Endothelial cell of umbilical vein (primary cell): Measurements from ENCODE around the gene TEKTIP1. TPM values are rescaled to one million over a fixed set of nuclear protein-coding genes. Genes with fewer than 3 reads are reported as not detected.

Source experiments
- BruUV-seq: library from RNA; stranded (reverse); fragments of 400-500 nt; replicated peaks from 2 replicates; lab custom pipeline; 2021; lab: Mats Ljungman, UMichigan
- CTCF ChIA-PET: fragments of 300-600, 350-600 bp; sonication (Branson Sonifier 250); formaldehyde crosslinking; loops from one replicate; lab custom pipeline; 2021; ENCODE audit warnings: antibody characterized with exemption, inconsistent platforms; lab: Charles Lee
- POLR2A ChIA-PET: fragments of 300-600, 350-600 bp; sonication (Branson Sonifier 250); formaldehyde crosslinking; loops from one replicate; lab custom pipeline; 2021; ENCODE audit warnings: antibody characterized with exemption, inconsistent platforms; lab: Charles Lee
- DNase-seq: peaks from one replicate; pipeline ENCODE4 v3.0.0-alpha.2; 2011; ENCODE audit warnings: low read depth, low spot score
- FAIRE-seq: peaks from 2 replicates; lab custom pipeline; 2011; peaks lifted over from hg19 to GRCh38; lab: Jason Lieb, UNC
- H2AFZ ChIP-seq: 2 replicates; pipeline ENCODE4 v1.6.0; 2012; ENCODE audit warnings: low read depth, low read length, control low read depth, inconsistent platforms
- H3K27ac ChIP-seq: 2 replicates; pipeline ENCODE4 v1.5.1; 2011; ENCODE audit warnings: low read depth, mild to moderate bottlenecking, control low read depth, low read length, moderate library complexity; ENCODE audit not compliant: insufficient read depth
- H3K27me3 ChIP-seq, 2 experiments: 2 replicates each; pipeline versions ENCODE4 v1.6.0 to v1.6.1; 2011; ENCODE audit warnings: low read length in 2 of 2, mixed read lengths in 1 of 2; ENCODE audit not compliant: control insufficient read depth in 2 of 2, insufficient read depth in 2 of 2
- H3K36me3 ChIP-seq, 2 experiments: 2 replicates in 1 of 2; 3 replicates in 1 of 2; pipeline ENCODE4 v1.5.1; 2011; ENCODE audit warnings: low read length in 2 of 2, mild to moderate bottlenecking in 1 of 2, moderate library complexity in 1 of 2; ENCODE audit not compliant: control insufficient read depth in 2 of 2, insufficient read depth in 2 of 2; ENCODE audit errors: extremely low read depth in 1 of 2
- H3K4me1 ChIP-seq: 3 replicates; pipeline ENCODE4 v1.5.1; 2011; ENCODE audit warnings: mild to moderate bottlenecking, low read length; ENCODE audit not compliant: control insufficient read depth, insufficient read depth; ENCODE audit errors: extremely low read depth
- H3K4me2 ChIP-seq: 2 replicates; pipeline ENCODE4 v1.6.1; 2011; ENCODE audit warnings: low read length, control low read depth, mixed read lengths; ENCODE audit not compliant: insufficient read depth
- H3K4me3 ChIP-seq, 3 experiments: fragments of 200-600 bp in 1 of 3; sonication (generic), shearing (Covaris generic) in 1 of 3; replicated peaks in 1 of 3; 2 replicates each; pipeline ENCODE4 v1.5.1; 2011 to 2016; ENCODE audit warnings: control low read depth in 3 of 3, low read length in 3 of 3, mild to moderate bottlenecking in 2 of 3, inconsistent platforms in 1 of 3, low read depth in 1 of 3, moderate library complexity in 1 of 3; ENCODE audit not compliant: insufficient read depth in 1 of 3
- H3K79me2 ChIP-seq: 2 replicates; pipeline ENCODE4 v1.6.0; 2012; ENCODE audit warnings: low read length, inconsistent platforms; ENCODE audit not compliant: control insufficient read depth, insufficient read depth
- H3K9ac ChIP-seq: replicated peaks from 2 replicates; pipeline ENCODE3; 2011; ENCODE audit warnings: low read length, control low read depth; ENCODE audit not compliant: insufficient read depth; ENCODE audit errors: extremely low read depth
- H3K9me1 ChIP-seq: replicated peaks from 3 replicates; pipeline ENCODE4 v1.6.0; 2011; ENCODE audit warnings: mild to moderate bottlenecking, low read length; ENCODE audit not compliant: control insufficient read depth, insufficient read depth; ENCODE audit errors: extremely low read depth
- H3K9me3 ChIP-seq: replicated peaks from 2 replicates; pipeline ENCODE4 v1.5.1; 2012; ENCODE audit warnings: low read length, inconsistent platforms; ENCODE audit not compliant: control insufficient read depth, insufficient read depth
- H4K20me1 ChIP-seq: replicated peaks from 2 replicates; pipeline ENCODE3; 2011; ENCODE audit warnings: mild to moderate bottlenecking, low read length; ENCODE audit not compliant: control insufficient read depth, insufficient read depth; ENCODE audit errors: extremely low read depth
- CTCF ChIP-seq, 2 donors: IDR thresholded peaks; 1 replicate in 1 of 2; 2 replicates in 1 of 2; pipeline ENCODE4 v1.5.1; 2011; ENCODE audit warnings: low read length in 2 of 2, mild to moderate bottlenecking in 2 of 2, moderate library complexity in 2 of 2, control low read depth in 1 of 2, inconsistent platforms in 1 of 2, low read depth in 1 of 2; ENCODE audit not compliant: insufficient read depth in 1 of 2; ENCODE audit errors: extremely low read depth in 1 of 2
- EZH2 ChIP-seq: IDR thresholded peaks from 2 replicates; pipeline ENCODE4 v1.6.1; 2012; ENCODE audit warnings: borderline replicate concordance, low read depth, mild to moderate bottlenecking, moderate library complexity, low read length, inconsistent platforms; ENCODE audit not compliant: severe bottlenecking
- FOS ChIP-seq: IDR thresholded peaks from 2 replicates; pipeline ENCODE4 v1.6.1; 2011; ENCODE audit warnings: mild to moderate bottlenecking, low read length, moderate library complexity, borderline replicate concordance; ENCODE audit not compliant: insufficient read depth
- GATA2 ChIP-seq: IDR thresholded peaks from 2 replicates; pipeline ENCODE4 v1.7.0; 2011; ENCODE audit warnings: low read depth, mild to moderate bottlenecking, moderate library complexity, mixed read lengths, low read length; ENCODE audit not compliant: insufficient read length, insufficient read depth
- JUN ChIP-seq: IDR thresholded peaks from 2 replicates; pipeline ENCODE4 v1.6.1; 2011; ENCODE audit warnings: borderline replicate concordance, low read depth; ENCODE audit not compliant: insufficient read length, insufficient read depth
- MAX ChIP-seq: IDR thresholded peaks from 2 replicates; pipeline ENCODE4 v1.6.1; 2011; ENCODE audit not compliant: insufficient read depth, insufficient read length
- MYC ChIP-seq: IDR thresholded peaks from one replicate; pipeline ENCODE4 v1.6.1; 2011; ENCODE audit warnings: mild to moderate bottlenecking, low read depth, low read length
- POLR2A ChIP-seq: IDR thresholded peaks from 2 replicates; pipeline ENCODE4 v1.6.1; 2012; ENCODE audit warnings: low read depth, mild to moderate bottlenecking, control low read depth, low read length
- POLR2AphosphoS5 ChIP-seq: IDR thresholded peaks from 2 replicates; pipeline ENCODE4 v1.6.1; 2012; ENCODE audit warnings: low read depth, mild to moderate bottlenecking, control low read depth, low read length, moderate library complexity; ENCODE audit not compliant: insufficient read depth
- dilution Hi-C: fragments of 300-500 bp; cut with MboI; formaldehyde crosslinking; loops from one replicate; pipeline ENCODE4 v1.15.0; 2019; ENCODE audit warnings: low sequenced_read_pairs; ENCODE audit not compliant: extremely low pct_ligation_motif_present
- intact Hi-C: fragments of 100-400 bp; cut with micrococcal nuclease; formaldehyde crosslinking; loops from one replicate; pipeline ENCODE4 v1.10.0; 2022
- polyA plus RNA-seq, 4 experiments: library from polyadenylated mRNA; depleted of rRNA in 3 of 4; stranded (reverse) in 3 of 4; unstranded in 1 of 4; fragments of >200 nt; gene quantifications; 2 replicates each; pipeline versions ENCODE4 v1.2.1 to v1.2.3, GENCODE V29; 2011 to 2012; ENCODE audit warnings: missing spikeins in 1 of 4
- total RNA-seq: library from RNA; stranded (reverse); gene quantifications from 2 replicates; pipeline ENCODE4 v1.2.3, GENCODE V29; 2021

TEKTIP1 gene
- total and polyA plus RNA-seq, 2 donors (not counting 3 experiments of a cell fraction or from before 2014, with no cell fraction given), result 0.73 TPM; not detected in 1

- no peak for TF ChIP-seq MYC
- no peak for TF ChIP-seq JUN
- TF ChIP-seq POLR2AphosphoS5, result no peak
- TF ChIP-seq POLR2A, result no peak
- TF ChIP-seq CTCF (IDR thresholded peaks at IDR 0.05; ENCODE audit: extremely low read depth in 1 of 2, insufficient read depth in 1 of 2, low read depth in 1 of 2, low read length in 2 of 2), result no peak
- Histone ChIP-seq H3K9me3 (no peaks in the 10 kb centered on the region), H3K27me3 (no peaks in the 10 kb centered on the region), H3K9me1 (no peaks in the 10 kb centered on the region), H3K27ac (no peak overlapping the region), H2AFZ (no peak overlapping the region), H3K4me2 (no peak overlapping the region), H3K79me2 (no peaks in the 10 kb centered on the region), H3K36me3 (peaks cover 9 to 44% of the 10 kb centered on the region in 2 experiments), H4K20me1 (no peaks in the 10 kb centered on the region), H3K9ac (no peak overlapping the region), H3K4me1 (no peaks in the 10 kb centered on the region), H3K4me3 (no peak overlapping the region)
- CTCF ChIA-PET, result no interaction called here
- POLR2A ChIA-PET, result no interaction called here
- no TSS peak for BruUV-seq
- intact Hi-C loops, result no loop called here
- FAIRE-seq (no peak), DNase-seq (no peak)
- dilution Hi-C loops, result no loop called here
These were observed 3.4 kb upstream of the TEKTIP1 start for GRCh38 chr19:3535563-3535965.

GRCh38 chr19:3535981-3536380, 3.0 kb upstream of the TEKTIP1 start:
- intact Hi-C loops, result no loop called here
- Histone ChIP-seq H3K27me3 (no peaks in the 10 kb centered on the region), H3K4me1 (no peaks in the 10 kb centered on the region), H2AFZ (no peak overlapping the region), H3K9me1 (no peaks in the 10 kb centered on the region), H3K4me3 (no peak overlapping the region), H4K20me1 (no peaks in the 10 kb centered on the region), H3K9me3 (no peaks in the 10 kb centered on the region), H3K36me3 (peaks cover 9 to 41% of the 10 kb centered on the region in 2 experiments), H3K27ac (no peak overlapping the region), H3K79me2 (no peaks in the 10 kb centered on the region), H3K9ac (no peak overlapping the region), H3K4me2 (no peak overlapping the region)
- DNase-seq (no peak), FAIRE-seq (no peak)
- BruUV-seq, result no TSS peak
- dilution Hi-C loops, result no loop called here
- ChIA-PET POLR2A (no interaction called here), CTCF (interaction anchor here (1.3 kb wide), 1 partner anchor 10 kb away, joined by 4 read pairs; no protein-coding TSS in a partner anchor)
- no peak for TF ChIP-seq POLR2A
- TF ChIP-seq JUN, result no peak
- no peak for TF ChIP-seq EZH2
- TF ChIP-seq GATA2, result no peak
- no peak for TF ChIP-seq FOS
- no peak for TF ChIP-seq CTCF (IDR thresholded peaks at IDR 0.05; ENCODE audit: extremely low read depth in 1 of 2, insufficient read depth in 1 of 2, low read depth in 1 of 2, low read length in 2 of 2)
- TF ChIP-seq POLR2AphosphoS5, result no peak
- no peak for TF ChIP-seq MYC
- TF ChIP-seq MAX, result no peak
